AG04450 (cell line): ENCODE measurements around the gene CHMP4A. TPM values are rescaled to one million over a fixed set of nuclear protein-coding genes. Genes with fewer than 3 reads are reported as not detected.
A peak's percentile ranks its signal among the peaks of the same experiment; 100 is the strongest.
"Not testable (repeated sequence)": the region's sequence is repeated elsewhere in the genome, so short reads cannot be mapped to it uniquely, and the experiment has no call there.

Experiments
- CTCF ChIA-PET: fragments of 300-600, 350-600 bp; formaldehyde crosslinking; extraction: SDS; loops from one replicate; lab custom pipeline; 2022; ENCODE audit warnings: antibody characterized with exemption, inconsistent platforms; lab: Charles Lee
- POLR2A ChIA-PET: fragments of 350-600 bp; formaldehyde crosslinking; extraction: SDS; loops from one replicate; lab custom pipeline; 2021; ENCODE audit warnings: antibody characterized with exemption, inconsistent platforms; lab: Yijun Ruan, JAX
- DNase-seq: peaks from one replicate; pipeline ENCODE4 v3.0.0-alpha.2; 2011; ENCODE audit warnings: low read depth, low spot score
- H3K27ac ChIP-seq: one replicate; pipeline ENCODE4 v1.5.1; 2012; ENCODE audit warnings: low read depth, low read length, control low read depth
- H3K27me3 ChIP-seq: one replicate; pipeline ENCODE4 v1.6.0; 2012; ENCODE audit warnings: low read length; ENCODE audit not compliant: control insufficient read depth, insufficient read depth
- H3K4me3 ChIP-seq: 2 replicates; pipeline ENCODE4 v1.5.1; 2011; ENCODE audit warnings: mild to moderate bottlenecking, low read depth, low read length, control low read depth
- H3K9me3 ChIP-seq: 2 replicates; pipeline ENCODE4 v1.5.1; 2012; ENCODE audit warnings: low read length; ENCODE audit not compliant: control insufficient read depth, insufficient read depth
- polyA plus RNA-seq: library from polyadenylated mRNA; depleted of rRNA; stranded (reverse); fragments of >200 nt; gene quantifications from 2 replicates; pipeline ENCODE4 v1.2.3, GENCODE V29; 2011
- TF ChIP-seq, protein P1 (sequence below): IDR thresholded peaks from 2 replicates; pipeline ENCODE4 v1.5.1; 2011; ENCODE audit warnings: low read depth, low read length, control low read depth, inconsistent platforms

CHMP4A gene
- polyA plus RNA-seq, 1 experiment: 55.7 TPM

DNA sequence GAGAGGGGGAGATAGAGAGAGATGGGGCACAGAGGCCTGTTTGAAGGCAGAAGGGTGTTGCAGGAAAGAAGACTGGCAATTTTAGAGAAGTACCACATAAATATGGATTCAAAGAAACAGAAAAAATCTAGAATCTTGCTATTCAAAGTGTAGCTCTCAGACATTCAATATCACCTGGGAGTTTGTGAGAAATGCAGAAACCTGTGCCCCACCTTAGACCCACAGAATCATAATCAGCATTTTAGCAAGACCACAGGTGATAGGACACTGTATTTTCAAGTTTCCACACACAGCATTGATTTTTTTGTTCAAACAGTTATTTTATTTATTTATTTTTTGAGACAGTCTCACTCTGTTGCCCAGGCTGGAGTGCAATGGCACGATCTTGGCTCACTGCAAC lies 15.6 kb upstream of the CHMP4A start:
- H3K4me3 ChIP-seq: no peak overlapping the region
- no peak for DNase-seq
- POLR2A ChIA-PET: interaction anchor here (2.0 kb wide), 1 partner anchor 14 kb away, joined by 4 read pairs; the partner anchor contains the start of gene TINF2

DNA sequence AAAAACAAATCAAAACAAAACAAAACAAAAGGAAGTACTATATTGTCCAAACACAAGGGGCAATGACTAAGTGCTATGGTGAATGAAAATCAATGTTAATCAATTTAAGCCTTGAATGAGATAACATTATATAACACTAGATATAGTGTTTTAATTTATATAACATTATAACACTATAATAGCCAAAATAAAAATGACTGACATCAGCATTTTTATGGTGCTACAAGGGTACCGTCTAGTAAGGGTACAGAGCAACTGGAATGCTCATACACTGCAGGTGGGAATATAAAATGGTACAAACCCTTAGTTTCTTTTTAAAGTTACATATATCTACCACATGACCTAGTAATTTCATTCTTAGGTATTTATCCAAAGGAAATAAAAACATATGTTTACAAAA lies 13.2 kb upstream of the CHMP4A start:
- TF ChIP-seq, protein P1, sequence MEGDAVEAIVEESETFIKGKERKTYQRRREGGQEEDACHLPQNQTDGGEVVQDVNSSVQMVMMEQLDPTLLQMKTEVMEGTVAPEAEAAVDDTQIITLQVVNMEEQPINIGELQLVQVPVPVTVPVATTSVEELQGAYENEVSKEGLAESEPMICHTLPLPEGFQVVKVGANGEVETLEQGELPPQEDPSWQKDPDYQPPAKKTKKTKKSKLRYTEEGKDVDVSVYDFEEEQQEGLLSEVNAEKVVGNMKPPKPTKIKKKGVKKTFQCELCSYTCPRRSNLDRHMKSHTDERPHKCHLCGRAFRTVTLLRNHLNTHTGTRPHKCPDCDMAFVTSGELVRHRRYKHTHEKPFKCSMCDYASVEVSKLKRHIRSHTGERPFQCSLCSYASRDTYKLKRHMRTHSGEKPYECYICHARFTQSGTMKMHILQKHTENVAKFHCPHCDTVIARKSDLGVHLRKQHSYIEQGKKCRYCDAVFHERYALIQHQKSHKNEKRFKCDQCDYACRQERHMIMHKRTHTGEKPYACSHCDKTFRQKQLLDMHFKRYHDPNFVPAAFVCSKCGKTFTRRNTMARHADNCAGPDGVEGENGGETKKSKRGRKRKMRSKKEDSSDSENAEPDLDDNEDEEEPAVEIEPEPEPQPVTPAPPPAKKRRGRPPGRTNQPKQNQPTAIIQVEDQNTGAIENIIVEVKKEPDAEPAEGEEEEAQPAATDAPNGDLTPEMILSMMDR: no peak
- ChIA-PET CTCF (interaction anchor here (1.1 to 2.3 kb wide), 3 partner anchors 13 to 16 kb away, joined by 3 to 11 read pairs (median 6); partner anchors contain the start of genes CHMP4A and TINF2), POLR2A (interaction anchor here (0.7 kb wide), 1 partner anchor 355 kb away, joined by 8 read pairs; no protein-coding TSS in a partner anchor)
- no peak for DNase-seq
- Histone ChIP-seq H3K27me3 (no peaks in the 10 kb centered on the region), H3K9me3 (no peaks in the 10 kb centered on the region; the same call in 1 of the 2 replicates), H3K4me3 (no peak overlapping the region), H3K27ac (no peak overlapping the region)

More for the DNA sequence above, 15.6 kb upstream of the CHMP4A start:
- CTCF ChIA-PET: interaction anchor here (0.6 to 2.3 kb wide), 5 partner anchors 14 to 95 kb away, joined by 3 to 11 read pairs (median 5); partner anchors contain the start of genes CIDEB, EMC9, IRF9 and TINF2
- Histone ChIP-seq H3K27ac (no peak overlapping the region), H3K9me3 (no peaks in the 10 kb centered on the region; the same call in 1 of the 2 replicates), H3K27me3 (no peaks in the 10 kb centered on the region)
- TF ChIP-seq, protein P1: no peak

DNA sequence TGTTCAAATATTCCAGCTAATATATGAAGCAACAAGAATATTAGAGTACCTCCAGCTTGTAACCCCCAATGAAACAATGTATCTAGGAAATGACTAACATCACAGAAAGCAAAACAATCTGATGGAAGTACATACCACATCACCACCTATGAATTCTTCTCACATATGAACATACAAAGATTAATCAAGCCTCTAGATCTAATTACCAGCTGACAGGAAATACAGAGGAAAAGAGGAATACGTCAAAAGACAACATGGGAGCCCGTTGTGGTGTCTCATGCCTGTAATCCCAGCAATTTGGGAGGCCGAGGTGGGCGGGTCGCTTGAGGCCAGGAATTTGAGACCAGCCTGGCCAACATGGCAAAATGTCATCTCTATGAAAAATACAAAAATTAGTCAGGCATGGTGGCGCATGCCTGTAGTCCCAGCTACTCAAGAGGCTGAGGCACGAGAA lies 11.4 kb upstream of the CHMP4A start:
- no peaks in the 10 kb centered on the region for H3K9me3 ChIP-seq
- ChIA-PET POLR2A (interaction anchor here (1.2 to 1.4 kb wide), 2 partner anchors 11 to 17 kb away, joined by 4 to 7 read pairs; partner anchors contain the start of genes CHMP4A and TINF2), CTCF (interaction anchor here (0.5 to 1.0 kb wide), 2 partner anchors 18 to 176 kb away, joined by 3 read pairs; partner anchors contain the start of gene TINF2)
- peak; percentile 47 for DNase-seq
- TF ChIP-seq, protein P1: no peak
- H3K27me3 ChIP-seq: no peaks in the 10 kb centered on the region
- no peak overlapping the region for H3K27ac ChIP-seq
- H3K4me3 ChIP-seq: no peak overlapping the region

DNA sequence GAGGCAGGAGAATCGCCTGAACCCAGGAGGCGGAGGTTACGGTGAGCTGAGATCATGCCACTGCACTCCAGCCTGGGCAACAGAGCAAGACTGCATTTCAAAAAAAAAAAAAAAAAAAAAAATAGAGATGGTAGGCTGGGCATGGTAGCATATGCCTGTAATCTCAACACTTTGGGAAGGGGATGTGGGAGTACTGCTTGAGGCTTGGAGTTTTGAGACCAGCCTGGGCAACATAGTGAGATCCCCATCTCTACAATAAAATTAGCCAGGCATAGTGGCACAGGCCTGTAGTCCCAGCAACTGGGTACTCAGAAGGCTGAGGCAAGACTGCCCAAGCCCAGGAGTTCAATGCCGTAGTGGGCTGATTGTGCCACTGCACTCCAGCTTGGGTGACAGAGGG lies 9.7 kb upstream of the CHMP4A start:
- H3K9me3 ChIP-seq, CTCF ChIA-PET, H3K4me3 ChIP-seq, POLR2A ChIA-PET, H3K27ac ChIP-seq, DNase-seq, H3K27me3 ChIP-seq: not testable (repeated sequence)

DNA sequence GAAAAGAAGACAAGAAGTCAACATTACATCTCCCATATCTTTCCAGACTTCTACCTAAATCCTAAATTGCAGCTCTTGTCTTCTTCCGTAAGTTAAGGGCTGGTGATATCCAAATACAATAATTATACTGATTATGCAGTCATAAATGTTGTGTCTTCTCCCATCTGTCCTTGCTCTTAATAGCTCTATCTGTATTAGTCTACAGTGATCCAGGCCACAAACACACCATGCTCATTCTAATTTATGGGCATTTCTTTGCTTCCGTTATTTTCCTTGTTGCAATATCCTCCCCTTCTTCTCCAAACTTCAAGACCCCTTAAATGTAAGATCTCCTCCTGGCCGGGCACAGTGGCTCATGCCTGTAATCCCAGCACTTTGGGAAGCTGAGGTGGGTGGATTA lies 6.2 kb upstream of the CHMP4A start:
- Histone ChIP-seq H3K27ac (no peak overlapping the region), H3K27me3 (no peaks in the 10 kb centered on the region), H3K9me3 (no peaks in the 10 kb centered on the region), H3K4me3 (no peak overlapping the region)
- DNase-seq: no peak
- CTCF ChIA-PET: interaction anchor here (0.7 to 2.0 kb wide), 5 partner anchors 22 to 114 kb away, joined by 3 to 8 read pairs (median 3); partner anchors contain the start of genes CIDEB and IRF9
- POLR2A ChIA-PET: interaction anchor here (0.6 kb wide), 1 partner anchor 37 kb away, joined by 5 read pairs; no protein-coding TSS in a partner anchor
- TF ChIP-seq, protein P1: no peak
